ENCODE measurements around the gene CDC23.
"Not testable (repeated sequence)": the region's sequence is repeated elsewhere in the genome, so short reads cannot be mapped to it uniquely, and the experiment has no call there.

CDC23 gene

DNA sequence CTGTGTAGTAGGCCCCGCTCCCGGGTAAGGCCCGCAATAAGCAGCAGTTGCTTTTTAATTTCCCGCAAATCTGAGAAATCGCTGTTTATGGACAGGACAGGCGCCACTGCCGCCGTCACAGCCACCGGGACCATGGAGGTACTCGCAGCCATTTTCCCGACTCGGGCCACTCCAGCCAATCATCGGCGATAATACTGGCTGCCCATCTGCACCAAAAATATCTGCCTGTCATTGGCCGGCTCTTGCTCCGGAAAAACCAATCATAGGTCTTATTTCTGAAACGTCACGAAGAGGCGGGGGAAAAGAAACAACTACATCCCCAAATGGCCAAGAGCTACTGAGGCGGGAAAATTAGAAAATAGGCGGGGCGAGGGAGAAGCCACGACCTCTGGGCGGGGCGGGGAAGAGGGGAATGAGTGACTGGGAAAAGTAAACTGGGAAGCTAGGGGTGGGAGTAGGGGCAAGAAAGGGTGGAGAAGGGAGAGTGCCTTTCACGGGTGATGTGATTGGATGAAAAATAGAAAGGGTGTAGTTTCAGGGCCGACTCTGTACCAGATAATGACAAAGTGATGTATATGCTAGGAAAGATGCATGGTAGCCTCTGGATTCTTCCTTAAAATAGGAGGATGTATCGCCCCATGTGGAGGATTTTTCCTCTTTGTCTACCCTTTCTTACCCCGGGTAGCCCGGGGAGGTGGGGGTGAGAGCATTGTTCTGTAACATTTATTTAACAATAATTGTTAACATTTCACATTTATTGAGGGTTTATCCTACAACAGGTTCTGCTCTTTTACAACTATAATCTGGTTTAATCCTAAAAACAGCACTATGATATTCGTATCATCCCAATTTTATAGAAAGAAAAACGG, at the start of gene CDC23:
CDC23 (minus strand) TSS at position 163 of the 869 bp plus-strand sequence; CDS start at position 152, 11 bp downstream.
- peak; percentile 91 for DNase-seq

- DNase-seq: no peak
These were observed 45.7 kb upstream of the CDC23 start for GRCh38 chr5:138258704-138259292.

DNA sequence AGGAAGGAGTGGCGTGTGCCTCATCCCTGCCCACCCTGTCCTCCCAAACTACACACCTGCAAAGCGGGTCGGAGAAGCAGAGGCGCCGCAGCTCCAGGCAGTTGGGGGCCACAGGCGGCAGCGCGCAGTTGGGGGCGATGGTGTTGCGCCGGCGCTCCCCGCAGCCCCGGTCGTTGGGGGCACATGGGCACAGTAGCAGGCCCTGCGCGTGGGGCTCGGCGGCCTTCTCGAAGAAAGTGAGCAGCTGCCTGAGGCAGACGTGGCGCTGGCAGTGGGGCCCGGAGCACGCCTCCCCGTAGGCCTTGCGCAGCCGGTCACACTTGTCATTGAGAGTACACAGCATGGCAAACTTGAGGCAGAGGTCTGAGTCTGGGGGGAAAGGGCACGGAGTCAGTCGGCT, 44.5 kb upstream of the CDC23 start:
- no peak for DNase-seq

GRCh38 chr5:138252944-138253343, 39.8 kb upstream of the CDC23 start:
- no peak for DNase-seq

DNA sequence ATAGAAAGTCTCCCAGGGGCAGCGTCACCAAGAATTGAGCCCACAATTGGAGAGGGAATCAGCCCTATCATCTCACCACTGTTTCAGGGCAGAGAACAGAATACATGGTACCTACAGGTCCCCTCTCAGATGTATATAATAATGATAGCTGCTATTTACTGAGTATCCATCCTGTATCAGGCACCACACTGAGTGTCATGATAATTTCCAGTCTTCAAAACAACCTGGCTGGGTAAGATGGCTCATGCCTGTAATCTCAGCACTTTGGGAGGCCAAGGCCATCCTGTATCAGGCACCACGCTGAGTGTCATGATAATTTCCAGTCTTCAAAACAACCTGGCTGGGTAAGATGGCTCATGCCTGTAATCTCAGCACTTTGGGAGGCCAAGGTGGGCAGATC, 34.7 kb upstream of the CDC23 start:
- DNase-seq: not testable (repeated sequence)

DNA sequence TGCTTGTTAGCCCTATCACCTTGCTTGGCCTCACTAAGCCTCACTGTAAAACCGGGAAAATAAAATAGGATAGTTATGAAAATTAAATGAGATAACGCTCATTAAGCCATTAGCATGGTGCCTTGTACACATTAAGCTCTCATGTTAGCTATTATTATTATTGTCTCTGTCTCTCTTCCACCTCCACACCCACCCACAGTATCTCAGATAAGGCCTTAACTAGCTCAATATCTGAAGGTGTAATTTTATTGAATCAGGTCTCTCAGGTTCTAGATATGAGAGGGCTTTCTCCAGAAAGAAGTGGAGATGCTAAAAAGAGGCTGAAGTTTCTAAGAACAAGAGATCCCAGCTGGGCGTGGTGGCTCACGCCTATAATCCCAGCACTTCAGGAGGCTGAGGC, 33.7 kb upstream of the CDC23 start:
- DNase-seq: no peak

DNA sequence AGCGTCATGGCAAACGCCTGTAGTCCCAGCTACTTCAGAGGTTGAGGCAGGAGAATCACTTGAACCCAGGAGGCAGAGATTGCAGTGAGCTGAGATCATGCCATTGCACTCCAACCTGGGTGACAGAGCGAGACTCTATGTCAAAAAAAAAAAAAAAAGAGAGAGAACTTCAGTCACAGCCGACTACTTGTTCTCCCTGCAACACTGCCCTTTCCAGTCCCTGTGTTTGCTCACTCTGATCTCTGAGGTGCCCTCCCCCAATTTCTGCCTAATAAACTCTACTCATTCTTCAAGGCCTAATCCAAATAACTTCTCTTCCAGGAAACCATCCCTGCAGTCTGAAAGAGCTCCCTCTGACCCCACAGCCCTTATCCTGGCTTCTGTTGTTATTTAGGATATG, 33.2 kb upstream of the CDC23 start:
- no peak for DNase-seq

DNA sequence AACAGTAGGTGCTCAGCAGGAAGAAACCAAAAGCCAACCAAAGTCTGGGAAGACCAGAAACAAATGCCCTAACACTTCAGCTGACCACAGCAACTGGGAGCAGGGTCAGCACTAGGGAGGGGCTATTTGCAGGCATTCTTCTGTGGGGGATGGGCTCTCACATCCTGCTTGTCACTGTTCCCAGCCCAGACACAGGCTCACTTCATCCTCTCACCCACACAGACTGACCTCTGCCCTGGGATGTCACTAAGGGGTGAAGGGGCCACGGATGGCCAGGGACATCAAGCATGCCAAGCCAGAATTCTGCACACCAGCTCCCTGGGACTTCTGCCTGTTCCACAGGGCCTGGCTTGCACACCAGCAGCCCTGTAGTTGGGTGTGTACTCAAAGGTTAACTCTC, 32.6 kb upstream of the CDC23 start:
- no peak for DNase-seq

DNA sequence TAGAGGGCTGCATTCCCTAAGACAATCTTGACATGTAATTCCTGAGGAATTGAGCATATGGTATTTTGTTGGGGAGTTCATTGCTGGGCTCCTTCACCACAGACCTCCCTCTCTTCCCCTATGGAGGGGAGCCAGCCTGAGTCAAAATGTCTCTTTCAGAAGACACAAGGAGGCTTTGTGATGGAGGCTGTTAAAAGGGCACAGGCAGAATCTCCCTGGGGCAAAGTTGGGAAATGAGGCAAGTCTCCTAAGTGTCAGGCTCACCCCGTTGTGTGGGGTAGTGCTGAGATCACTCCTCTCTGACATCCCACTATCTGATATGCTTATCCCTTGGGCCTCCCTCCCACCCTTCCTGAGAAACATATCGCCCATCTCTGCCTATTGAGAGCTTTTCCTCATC, 30.7 kb upstream of the CDC23 start:
- no peak for DNase-seq

DNA sequence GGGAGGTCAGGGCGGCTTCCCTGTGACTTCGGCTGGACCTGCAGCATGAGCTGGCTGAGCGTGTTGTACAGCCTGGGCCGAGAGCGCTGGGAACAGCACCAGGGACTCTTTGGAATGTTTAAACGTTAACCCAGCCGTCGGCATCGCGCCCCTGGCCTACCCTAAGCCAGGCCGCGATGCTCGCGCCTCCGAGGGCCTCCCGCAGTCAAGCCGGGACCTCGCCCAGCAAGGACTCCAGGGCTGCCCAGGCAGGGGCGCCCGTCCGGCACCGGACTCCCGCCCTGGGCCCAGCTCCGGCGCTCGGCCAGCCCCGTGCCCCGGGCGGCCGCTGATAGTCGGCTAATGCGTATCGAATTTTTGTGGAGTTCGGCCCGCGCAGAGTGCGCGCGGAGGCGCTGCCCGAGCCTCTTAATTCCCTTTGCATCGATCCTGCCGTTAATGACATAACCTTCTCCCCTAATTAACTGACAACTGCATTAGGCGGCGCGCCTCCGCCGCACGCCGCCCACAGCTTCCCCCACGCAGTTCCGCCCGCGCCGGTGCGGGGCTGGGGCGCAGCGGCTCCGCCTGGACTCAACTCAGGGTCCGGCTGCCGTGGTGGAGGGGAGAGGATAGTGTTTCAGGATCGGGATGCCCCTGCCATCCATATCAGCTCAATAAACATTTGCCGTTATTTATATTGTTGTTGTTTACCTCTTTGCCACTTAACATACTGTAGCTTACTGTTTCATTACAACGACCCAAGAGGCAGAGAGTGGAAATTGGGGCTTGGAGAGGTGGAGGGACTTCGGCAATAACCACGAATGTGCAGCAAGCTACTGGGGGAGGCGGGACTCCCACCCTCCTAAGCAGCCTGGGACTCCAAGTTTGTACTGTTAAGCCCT, 28.8 kb upstream of the CDC23 start:
- no peak for DNase-seq

DNA sequence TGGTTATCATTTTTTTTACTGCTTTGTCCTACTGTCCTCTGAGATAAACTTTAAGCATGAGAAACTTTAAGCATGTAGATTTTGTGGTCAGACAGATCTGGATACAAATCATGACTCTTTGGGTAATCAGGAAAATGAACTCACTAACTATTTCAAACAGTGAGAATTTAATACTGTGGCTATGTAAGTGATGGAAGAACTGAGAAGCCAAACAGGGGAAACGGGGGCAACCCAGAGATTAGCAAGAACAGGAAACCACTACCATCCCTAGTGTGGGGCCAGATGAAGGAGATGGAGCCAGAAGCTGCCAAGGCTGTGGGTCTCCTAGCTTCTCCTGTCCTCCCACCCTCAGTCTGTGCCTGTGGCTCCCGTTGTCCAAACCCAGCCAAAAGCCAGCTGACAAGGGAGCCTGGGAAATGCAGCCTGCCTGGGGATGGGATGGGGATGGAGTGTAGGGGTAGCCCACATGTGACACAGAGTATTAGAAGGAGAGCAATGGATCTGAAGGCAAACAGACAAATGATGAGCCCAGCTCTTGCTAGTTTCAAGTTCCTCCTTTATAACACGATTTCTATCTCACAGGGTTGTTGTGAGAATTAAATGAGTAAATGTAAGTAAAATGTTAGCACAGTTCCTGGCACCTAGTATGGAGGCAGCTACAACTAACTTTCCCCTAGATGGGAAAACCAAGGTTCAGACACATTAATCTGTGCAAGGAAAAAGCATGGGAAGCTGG, 27.7 kb upstream of the CDC23 start:
- DNase-seq: peak; percentile 56

DNA sequence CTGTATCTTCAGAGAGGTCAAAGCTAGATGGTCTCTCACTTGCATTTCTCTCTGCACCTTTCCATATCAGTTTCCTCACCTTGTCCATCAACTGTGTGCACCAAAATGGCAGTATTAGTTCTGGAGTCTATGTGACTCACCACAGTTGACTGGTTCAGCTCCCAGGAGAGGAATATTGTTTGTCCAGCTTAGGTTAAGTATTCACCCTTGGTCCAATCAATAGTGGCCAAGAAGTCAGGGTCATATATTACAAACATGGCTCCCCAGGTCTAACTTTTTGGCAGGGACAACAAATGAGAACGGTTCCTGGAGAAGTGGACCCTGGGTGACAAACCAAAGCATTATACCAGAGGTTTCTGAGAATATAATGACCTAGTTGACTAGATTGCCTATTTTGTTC, 24.9 kb upstream of the CDC23 start:
- no peak for DNase-seq

DNA sequence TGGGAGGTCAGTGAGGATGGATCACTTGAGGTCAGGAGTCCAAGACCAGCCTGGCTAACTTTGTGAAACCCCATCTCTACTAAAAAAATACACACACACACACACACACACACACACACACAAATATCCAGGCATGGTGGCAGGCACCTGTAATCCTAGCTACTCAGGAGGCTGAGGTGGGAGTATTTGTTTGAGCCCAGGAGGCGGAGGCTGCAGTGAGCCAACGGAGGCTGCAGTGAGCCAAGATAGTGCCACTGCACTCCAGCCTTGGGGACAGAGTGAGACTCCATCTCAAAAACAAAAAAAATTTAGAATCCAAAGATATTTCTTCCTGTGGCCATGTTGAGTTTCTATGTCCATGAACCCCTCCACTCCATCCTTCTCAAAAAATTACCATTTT, 21.5 kb upstream of the CDC23 start:
- DNase-seq: no peak

DNA sequence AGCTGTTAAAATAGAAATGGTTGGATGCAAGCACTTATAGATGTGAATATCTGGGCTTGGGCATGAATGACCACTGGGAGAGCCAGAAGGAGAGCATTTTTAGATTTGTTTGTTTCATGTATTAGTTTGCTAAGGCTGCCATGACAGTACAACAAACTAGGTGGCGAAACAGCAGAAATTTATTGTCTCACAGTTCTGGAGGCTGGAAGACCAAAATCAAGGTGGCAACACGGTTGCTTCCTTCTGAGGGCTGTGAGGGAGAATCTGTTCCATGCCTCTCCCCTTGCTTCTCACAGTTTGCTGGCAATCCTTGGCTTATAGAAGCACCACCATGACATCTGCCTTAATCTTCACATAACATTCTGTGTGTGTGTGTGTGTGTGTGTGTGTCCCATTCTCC, 20.2 kb upstream of the CDC23 start:
- no peak for DNase-seq

DNA sequence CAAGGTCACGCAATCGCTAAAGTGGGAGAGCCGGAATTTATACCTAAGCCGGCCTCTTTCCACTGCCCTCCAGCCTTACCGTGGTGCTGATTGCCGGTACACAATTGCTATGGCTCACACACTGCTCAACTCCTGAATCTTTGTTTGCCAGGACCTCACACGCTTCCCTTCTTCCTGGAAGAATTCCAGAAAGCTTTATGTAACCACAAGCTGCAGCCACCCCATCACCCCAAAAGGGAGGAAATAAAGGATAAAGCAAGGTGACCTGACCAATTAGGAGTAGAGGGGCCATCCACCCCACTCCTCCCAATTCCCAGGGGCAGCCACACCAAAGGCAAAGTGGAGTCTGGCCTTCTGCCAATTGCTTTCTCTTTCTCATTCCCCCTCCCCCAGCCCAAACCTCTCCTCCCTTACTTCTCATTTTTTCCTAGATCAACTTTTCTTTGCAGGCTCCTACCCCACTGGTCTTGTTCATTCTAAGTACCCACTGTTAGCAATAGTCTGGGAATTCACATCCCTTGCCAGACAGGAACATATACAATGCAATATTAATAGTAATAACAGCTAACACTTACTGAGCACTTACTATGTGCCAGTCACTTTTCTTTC, 18.0 kb upstream of the CDC23 start:
- no peak for DNase-seq

GRCh38 chr5:138230261-138230660, 17.1 kb upstream of the CDC23 start:
- no peak for DNase-seq

DNA sequence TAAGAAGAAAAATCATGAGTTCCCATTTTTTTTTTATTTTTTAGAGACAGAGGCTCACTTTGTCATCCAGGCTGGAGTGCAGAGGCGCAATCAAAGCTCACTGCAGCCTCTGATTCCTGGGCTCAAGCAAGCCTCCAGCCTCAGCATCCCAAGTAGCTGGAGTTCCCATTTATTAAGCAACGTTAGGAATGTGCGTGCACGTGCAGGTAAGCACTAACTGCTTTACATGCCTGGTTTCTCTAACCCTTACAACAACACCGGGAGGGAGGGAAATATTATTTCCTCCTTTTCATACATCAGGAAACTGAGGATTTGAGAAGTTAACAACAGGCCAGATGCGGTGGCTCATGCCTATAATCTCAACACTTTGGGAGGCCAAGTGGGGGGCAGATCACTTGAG, 16.3 kb upstream of the CDC23 start:
- no peak for DNase-seq

GRCh38 chr5:138226910-138227309, 13.8 kb upstream of the CDC23 start:
- no peak for DNase-seq

DNA sequence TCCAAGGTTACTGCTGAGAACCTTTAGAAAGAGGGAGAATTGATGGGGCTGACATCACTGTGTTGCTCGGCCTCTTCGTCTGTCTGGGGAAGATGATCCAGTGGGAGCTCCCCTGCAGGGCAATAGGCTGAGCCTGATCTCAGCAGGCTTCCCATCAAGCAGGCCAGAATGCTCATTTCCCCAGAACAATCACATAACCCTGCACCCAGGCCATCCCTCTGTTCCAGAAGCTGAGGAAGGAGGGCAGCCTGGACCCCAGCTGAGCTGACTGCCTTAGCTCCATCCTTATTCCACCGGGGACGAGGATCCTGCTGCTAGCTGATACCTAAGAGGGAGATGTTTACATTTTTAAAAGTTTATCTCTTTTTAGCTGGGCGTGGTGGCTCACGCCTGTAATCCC, 11.6 kb upstream of the CDC23 start:
- no peak for DNase-seq

- DNase-seq: no peak
These were observed 10.4 kb upstream of the CDC23 start for GRCh38 chr5:138223532-138223931.

DNA sequence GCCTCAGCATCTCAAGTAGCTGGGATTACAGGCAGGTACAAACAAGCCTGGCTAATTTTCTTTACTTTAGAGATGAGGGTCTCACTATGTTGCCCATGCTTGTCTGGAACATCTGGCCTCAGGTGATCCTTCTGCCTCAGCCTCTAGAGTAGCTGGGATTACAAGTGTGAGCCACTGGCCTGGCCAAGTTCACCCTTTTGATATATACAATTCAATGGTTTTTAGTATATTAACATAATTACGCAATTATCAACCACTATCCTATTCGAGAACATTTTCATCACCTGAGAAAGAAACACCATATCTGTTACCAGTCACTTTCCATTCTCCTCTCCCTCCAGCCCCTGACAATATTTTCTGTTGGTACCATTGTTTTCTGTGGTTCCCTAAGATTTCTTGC, 3.7 kb upstream of the CDC23 start:
- DNase-seq: no peak

DNA sequence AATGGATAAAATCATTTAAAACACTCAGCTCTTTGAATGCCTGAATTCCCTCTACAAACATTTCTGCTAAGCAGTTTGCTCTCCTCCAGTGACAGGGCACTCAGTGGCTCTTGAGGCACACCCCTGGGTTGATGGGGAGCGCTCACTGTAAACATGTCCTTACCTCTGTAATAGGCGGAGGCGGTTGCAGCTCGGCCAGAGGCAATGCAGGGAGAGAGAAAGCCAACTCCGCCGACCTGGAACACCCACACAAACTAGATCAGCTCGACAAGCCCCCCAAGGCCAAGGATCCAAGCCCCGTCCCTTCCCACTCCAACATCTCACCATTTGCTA, 329 bp downstream of the CDC23 start:
- DNase-seq: no peak

GRCh38 chr5:138210985-138211384, 2.1 kb downstream of the CDC23 start:
- no peak for DNase-seq
